Stomach smooth muscle (tissue), 2 donors: ENCODE data around the gene RBMS3.

Experiments used
- H3K27ac ChIP-seq: one replicate; pipeline ENCODE4 v1.7.0; 2013; ENCODE audit warnings: mild to moderate bottlenecking, low read length, inconsistent platforms
- H3K27me3 ChIP-seq, 2 donors: one replicate each; pipeline ENCODE4 v1.7.0; 2013; ENCODE audit warnings: low read length in 2 of 2; ENCODE audit not compliant: insufficient read depth in 2 of 2, control insufficient read depth in 1 of 2
- H3K36me3 ChIP-seq, 2 donors: one replicate each; pipeline ENCODE4 v1.7.0; 2013; ENCODE audit warnings: low read length in 2 of 2; ENCODE audit not compliant: control insufficient read depth in 2 of 2, insufficient read depth in 2 of 2
- H3K4me1 ChIP-seq: one replicate; pipeline ENCODE4 v1.7.0; 2013; ENCODE audit warnings: low read length; ENCODE audit not compliant: control insufficient read depth, insufficient read depth
- H3K4me3 ChIP-seq, 2 donors: one replicate each; pipeline ENCODE4 v1.7.0; 2013; ENCODE audit warnings: low read length in 2 of 2
- H3K9ac ChIP-seq, 2 donors: one replicate each; pipeline ENCODE4 v1.7.0; 2013; ENCODE audit warnings: low read length in 2 of 2, mild to moderate bottlenecking in 1 of 2
- H3K9me3 ChIP-seq, 2 donors: one replicate each; pipeline ENCODE4 v1.7.0; 2013; ENCODE audit warnings: low read length in 2 of 2; ENCODE audit not compliant: control insufficient read depth in 2 of 2
- donor health status: healthy.
- donor health status: Pancreatic carcinoma.

RBMS3 gene

DNA sequence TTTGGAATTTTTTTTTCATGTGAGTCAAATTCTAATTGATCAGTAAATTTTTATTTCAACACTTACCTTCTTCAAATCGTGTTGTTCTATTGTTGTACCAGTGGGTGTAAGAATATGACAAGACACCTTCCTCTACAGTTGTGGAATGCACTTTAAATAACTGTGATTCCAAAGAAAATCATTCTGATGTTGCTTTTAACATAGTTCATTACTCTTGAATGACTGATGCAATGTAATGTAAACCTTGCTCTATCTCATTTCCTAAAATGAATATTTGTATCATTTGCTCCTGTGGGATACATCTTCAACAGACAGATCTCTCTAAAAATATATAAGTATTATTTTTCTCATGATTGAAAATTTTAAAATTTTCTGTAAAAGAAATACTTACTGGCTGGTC, 313.4 kb downstream of the RBMS3 start:
- no peaks in the 10 kb centered on the region for H3K36me3 ChIP-seq
- no peaks in the 10 kb centered on the region for H3K9me3 ChIP-seq
- H3K4me3 ChIP-seq, result no peak overlapping the region
- H3K27ac ChIP-seq, result no peak overlapping the region
- no peaks in the 10 kb centered on the region for H3K4me1 ChIP-seq
- no peak overlapping the region for H3K9ac ChIP-seq
- no peaks in the 10 kb centered on the region for H3K27me3 ChIP-seq

DNA sequence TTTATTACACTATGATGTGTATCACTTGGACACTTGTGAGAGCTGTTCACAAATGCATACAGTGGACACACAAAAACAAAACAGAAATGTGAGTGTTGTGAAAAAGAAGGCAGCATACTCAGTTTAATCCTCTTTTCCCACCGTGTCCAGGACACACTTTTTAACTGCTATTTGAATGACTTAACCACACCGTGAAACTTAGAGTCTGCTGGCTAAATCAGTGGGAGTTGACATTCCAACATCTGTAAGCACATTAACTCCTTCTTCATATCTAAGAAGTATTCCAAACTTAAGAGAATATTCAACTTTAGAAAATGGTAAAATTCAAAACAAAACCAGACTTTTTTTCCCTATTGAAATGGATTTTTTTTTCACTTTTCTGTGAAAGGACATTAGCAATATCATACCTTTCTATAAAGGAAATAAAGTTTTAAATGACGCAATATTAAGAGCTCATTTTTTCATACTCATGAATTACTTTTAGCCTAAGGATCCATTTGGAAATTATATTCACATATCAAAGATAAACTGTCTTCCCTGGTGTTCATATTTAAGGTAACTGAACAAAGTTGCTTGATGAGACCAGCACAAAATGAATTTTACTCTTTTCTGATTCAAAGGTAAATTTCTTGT, 316.6 kb downstream of the RBMS3 start:
- H3K36me3 ChIP-seq, result no peaks in the 10 kb centered on the region
- H3K27me3 ChIP-seq, result no peaks in the 10 kb centered on the region
- no peaks in the 10 kb centered on the region for H3K4me1 ChIP-seq
- no peak overlapping the region for H3K4me3 ChIP-seq
- no peaks in the 10 kb centered on the region for H3K9me3 ChIP-seq
- no peak overlapping the region for H3K27ac ChIP-seq
- H3K9ac ChIP-seq, result no peak overlapping the region

DNA sequence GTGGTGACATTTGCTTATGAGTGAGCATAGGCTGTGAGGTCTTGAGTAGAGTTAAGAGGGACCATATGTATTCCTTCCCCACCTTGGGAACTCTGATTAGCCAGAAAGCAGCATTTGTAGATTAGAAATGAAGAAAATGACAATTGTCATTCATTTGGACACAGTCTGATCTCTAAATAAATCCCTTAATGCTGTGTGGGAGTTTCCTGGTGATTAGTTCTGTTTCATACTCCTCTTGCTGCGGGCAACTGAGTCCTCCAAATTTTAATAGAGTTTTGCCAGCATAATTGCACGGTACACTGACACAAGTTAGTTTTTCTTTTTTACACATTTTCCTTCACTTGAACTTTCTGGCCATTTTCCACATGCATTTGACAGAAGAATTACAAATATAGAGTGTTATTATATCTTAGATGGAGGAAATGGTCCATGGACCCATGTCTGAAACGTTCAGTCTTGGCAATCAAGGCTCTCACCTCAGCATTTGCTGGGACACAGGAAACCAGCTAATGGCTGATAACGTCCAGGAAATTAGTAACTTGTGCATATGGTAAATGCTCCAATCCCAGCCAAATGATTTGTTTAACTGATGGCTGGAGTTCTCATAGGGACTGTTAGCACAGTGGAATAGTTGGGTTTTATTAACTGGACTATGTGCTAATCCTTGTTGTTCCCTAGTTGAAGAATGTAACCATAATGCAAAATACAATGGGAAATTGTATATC, 321.2 kb downstream of the RBMS3 start:
- Histone ChIP-seq H3K27me3 (no peaks in the 10 kb centered on the region), H3K4me3 (no peak overlapping the region), H3K9ac (no peak overlapping the region), H3K4me1 (no peaks in the 10 kb centered on the region), H3K9me3 (no peaks in the 10 kb centered on the region), H3K27ac (no peak overlapping the region), H3K36me3 (no peaks in the 10 kb centered on the region)

DNA sequence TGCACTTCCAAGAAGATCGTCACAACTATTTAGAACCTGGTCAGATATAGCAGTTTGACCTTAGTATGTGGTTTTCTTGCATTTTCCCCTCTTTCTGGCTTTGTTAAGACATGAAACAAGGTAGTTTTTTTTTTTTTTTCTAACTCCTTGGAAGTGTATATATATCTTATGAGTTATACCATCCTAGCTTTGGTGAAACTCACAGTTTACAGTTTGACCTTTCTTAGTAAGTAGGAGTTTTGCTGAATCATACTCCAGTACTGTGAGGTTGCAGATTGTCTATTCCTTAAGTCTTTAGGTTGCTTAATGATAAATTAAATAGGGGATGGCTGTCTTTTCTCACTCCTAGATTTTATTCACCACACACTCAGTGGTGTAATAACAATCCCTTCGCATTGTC, 325.0 kb downstream of the RBMS3 start:
- H3K36me3 ChIP-seq, result no peaks in the 10 kb centered on the region
- no peak overlapping the region for H3K4me3 ChIP-seq
- no peak overlapping the region for H3K9ac ChIP-seq
- H3K9me3 ChIP-seq, result no peaks in the 10 kb centered on the region
- no peaks in the 10 kb centered on the region for H3K27me3 ChIP-seq
- H3K27ac ChIP-seq, result no peak overlapping the region
- no peaks in the 10 kb centered on the region for H3K4me1 ChIP-seq

DNA sequence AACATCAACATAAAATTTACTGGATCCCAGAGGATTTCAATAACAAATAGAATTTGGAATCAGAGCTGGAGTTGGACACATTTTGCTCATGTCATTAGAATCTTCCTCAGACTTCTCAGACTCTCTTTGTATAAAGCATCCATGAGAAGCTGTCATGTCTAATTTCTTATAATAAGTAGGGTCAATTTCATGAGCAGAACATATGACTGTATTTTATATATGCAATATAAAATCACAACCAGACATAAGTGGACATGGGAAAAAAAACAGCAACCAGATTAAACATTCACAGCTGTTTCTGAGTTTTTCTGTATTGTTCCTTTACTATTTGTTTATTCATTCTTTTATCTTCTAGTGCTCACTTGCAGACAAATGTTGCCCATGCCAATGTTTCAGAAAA, 325.5 kb downstream of the RBMS3 start:
- Histone ChIP-seq H3K9ac (no peak overlapping the region), H3K4me1 (no peaks in the 10 kb centered on the region), H3K9me3 (no peaks in the 10 kb centered on the region), H3K27me3 (no peaks in the 10 kb centered on the region), H3K27ac (no peak overlapping the region), H3K36me3 (no peaks in the 10 kb centered on the region), H3K4me3 (no peak overlapping the region)

DNA sequence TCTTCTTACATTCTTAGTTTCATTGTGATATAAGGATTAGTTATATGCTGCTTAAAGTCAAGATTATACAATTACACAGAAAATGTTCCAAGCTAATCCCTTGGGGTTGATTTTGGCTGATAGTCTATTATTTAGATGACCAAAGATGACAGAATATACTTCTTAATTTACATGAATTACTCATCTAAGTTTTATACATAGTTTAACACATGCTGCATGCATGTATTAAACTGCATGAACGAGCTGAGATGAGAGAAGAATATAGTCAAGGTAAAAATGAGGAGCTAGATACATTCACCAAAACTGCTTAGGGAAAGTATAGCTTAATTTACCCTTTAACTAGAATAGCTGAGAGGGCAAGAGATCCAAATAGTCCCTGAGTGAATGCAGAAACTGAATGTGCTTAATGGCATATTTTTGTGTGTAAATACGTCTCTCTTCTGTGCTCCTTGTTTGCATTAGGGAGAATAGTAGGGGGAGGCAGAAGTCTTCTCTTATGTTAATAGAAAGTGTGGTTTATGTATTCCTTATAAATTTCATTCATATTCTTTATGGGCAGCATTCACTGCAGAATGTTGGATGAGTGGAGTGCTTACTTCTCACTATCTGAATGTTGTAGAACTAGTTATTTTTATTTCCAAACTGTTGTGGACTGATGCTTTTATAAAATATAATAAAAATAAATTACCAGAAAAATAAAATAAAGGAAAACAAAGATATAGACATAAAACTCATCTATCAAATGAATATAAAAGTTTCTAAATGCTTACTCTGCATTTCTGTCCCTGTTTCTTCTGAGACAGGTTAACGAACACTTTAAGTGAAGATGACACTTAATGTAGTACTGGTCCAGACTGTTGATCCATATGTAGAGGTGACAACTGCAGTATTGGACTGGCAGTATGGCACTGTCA, 327.8 kb downstream of the RBMS3 start:
- Histone ChIP-seq H3K27me3 (no peaks in the 10 kb centered on the region), H3K27ac (no peak overlapping the region), H3K4me1 (no peaks in the 10 kb centered on the region), H3K9ac (no peak overlapping the region), H3K9me3 (no peaks in the 10 kb centered on the region), H3K36me3 (no peaks in the 10 kb centered on the region), H3K4me3 (no peak overlapping the region)

DNA sequence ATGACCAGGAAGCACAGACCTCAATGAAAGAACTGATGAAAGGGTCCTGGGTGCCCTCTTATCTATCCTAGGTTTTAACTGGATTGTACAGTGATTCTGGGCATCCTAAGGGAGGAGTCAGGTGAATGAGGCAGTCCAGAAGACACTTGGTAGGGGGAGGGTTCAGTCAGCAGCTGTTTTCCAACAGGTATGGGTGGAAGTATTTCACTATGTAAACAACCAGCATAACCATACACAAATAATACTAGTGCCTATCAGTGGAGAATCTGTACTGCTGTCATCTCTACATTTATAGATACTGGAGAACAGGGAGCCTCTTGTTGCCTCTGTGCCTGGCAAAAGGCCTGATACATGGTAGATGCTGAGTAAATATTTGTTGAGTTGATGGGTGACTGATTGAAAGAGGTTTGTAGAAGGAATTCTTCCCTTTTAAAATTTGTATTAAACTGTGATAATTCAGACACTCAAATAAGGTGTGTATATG, 328.5 kb downstream of the RBMS3 start:
- Histone ChIP-seq H3K4me3 (no peak overlapping the region), H3K9ac (no peak overlapping the region), H3K27ac (no peak overlapping the region)

DNA sequence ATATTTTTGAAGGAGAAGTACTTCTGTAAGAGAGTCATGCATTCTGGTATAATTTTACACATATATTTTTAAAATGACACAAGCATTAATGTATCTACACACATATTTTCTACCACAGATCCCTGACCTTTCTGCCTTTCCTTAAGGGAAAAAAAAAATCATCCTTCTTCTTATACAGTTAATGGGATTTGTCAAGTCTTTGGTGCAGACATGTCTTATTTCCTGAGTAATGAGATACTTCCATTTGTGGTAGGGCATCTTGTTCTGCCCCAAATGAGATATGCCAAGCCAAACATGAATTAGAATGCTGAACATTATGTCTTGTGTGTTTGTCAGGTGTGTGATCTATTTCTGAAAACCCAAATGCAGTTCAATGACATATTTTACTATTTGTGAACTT, 329.9 kb downstream of the RBMS3 start:
- H3K9ac ChIP-seq, result no peak overlapping the region
- H3K27ac ChIP-seq, result no peak overlapping the region
- no peaks in the 10 kb centered on the region for H3K4me1 ChIP-seq
- no peak overlapping the region for H3K4me3 ChIP-seq
- H3K36me3 ChIP-seq, result no peaks in the 10 kb centered on the region
- H3K9me3 ChIP-seq, result no peaks in the 10 kb centered on the region
- no peaks in the 10 kb centered on the region for H3K27me3 ChIP-seq

More for the DNA sequence above, 328.5 kb downstream of the RBMS3 start:
- H3K36me3 ChIP-seq, result no peaks in the 10 kb centered on the region
- no peaks in the 10 kb centered on the region for H3K9me3 ChIP-seq
- H3K27me3 ChIP-seq, result no peaks in the 10 kb centered on the region
- no peaks in the 10 kb centered on the region for H3K4me1 ChIP-seq

DNA sequence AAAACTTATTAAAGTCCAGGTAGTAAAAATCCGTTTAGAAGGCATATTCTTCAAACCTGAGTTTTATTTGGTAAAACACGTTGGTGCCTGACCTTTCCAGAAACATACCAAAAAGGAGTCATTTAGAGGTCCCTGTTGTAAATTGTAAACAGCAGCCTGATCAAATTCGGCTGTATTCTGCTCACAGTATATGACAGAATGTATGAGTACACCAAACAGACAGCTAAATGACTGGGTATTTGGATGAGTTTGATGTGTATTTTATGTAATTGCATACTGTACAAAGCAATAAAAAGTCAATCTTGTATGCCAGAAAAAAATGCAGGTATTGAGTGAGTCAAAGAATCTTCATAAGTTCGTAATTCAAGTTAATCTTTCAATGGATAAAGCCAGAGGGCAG, 330.4 kb downstream of the RBMS3 start:
- H3K4me1 ChIP-seq, result no peaks in the 10 kb centered on the region
- H3K9me3 ChIP-seq, result no peaks in the 10 kb centered on the region
- H3K27ac ChIP-seq, result no peak overlapping the region
- no peak overlapping the region for H3K4me3 ChIP-seq
- no peaks in the 10 kb centered on the region for H3K27me3 ChIP-seq
- no peak overlapping the region for H3K9ac ChIP-seq
- H3K36me3 ChIP-seq, result no peaks in the 10 kb centered on the region

DNA sequence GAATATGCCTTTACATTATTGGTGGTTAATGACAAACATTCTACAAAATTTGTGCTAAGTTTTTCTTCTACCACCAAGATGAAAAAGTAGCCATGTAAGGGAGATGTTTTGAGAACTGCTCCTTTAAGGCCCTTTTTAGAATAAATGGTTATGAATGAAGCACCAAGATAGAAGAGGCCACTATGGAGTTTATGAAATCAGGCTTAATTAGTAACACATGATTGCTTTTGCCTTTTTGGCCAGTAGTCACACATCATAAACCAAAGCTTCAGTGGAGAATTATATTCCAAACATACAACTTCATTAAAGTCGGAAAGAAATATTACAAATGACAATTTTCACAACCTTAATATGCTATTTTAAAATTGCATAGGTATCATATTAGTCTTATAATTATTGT, 331.7 kb downstream of the RBMS3 start:
- no peak overlapping the region for H3K27ac ChIP-seq
- no peaks in the 10 kb centered on the region for H3K9me3 ChIP-seq
- no peaks in the 10 kb centered on the region for H3K36me3 ChIP-seq
- H3K4me3 ChIP-seq, result no peak overlapping the region
- no peak overlapping the region for H3K9ac ChIP-seq
- H3K4me1 ChIP-seq, result no peaks in the 10 kb centered on the region
- no peaks in the 10 kb centered on the region for H3K27me3 ChIP-seq
